Skin of body (tissue), 2 donors: ENCODE results near the gene TAPT1. TPM values are rescaled to one million over a fixed set of nuclear protein-coding genes. Genes with fewer than 3 reads are reported as not detected.

ENCODE experiments used
- small RNA-seq: library from RNA; depleted of rRNA; stranded (forward); fragments of <200 nt; gene quantifications from one replicate; pipeline ENCODE3, GENCODE V24; 2014; ENCODE audit warnings: low replicate concordance
- total RNA-seq: library from RNA; depleted of rRNA; stranded (reverse); fragments of >200 nt; gene quantifications from one replicate; pipeline ENCODE4 v1.2.3, GENCODE V29; 2014

Gene TAPT1
- total RNA-seq, 1 donor from 2014 or later: 34.4 TPM

Small RNAs within 50 kb of the gene (small RNA-seq; reads per million reads assigned to genes)
- not detected for gene RPS21P4

Other genes starting within 250 kb of the TAPT1 start
- 8.2 TPM for gene PROM1, start 142.4 kb downstream of the TAPT1 start, total RNA-seq